Parathyroid adenoma (tissue), 2 donors: ENCODE results near the gene SHCBP1L.

Experiments used
- H2AFZ ChIP-seq: fragments of 300-600 bp; sonication (generic); one replicate; pipeline ENCODE4 v1.7.0; 2017; ENCODE audit warnings: antibody characterized with exemption, mild to moderate bottlenecking
- H3K27ac ChIP-seq: fragments of 300-600 bp; sonication (generic); one replicate; pipeline ENCODE4 v1.7.0; 2017
- H3K27me3 ChIP-seq: fragments of 300-600 bp; sonication (generic); one replicate; pipeline ENCODE4 v1.7.0; 2017; ENCODE audit warnings: low read length; ENCODE audit not compliant: control insufficient read depth, insufficient read depth
- H3K36me3 ChIP-seq: fragments of 300-600 bp; sonication (generic); one replicate; pipeline ENCODE4 v1.7.0; 2017; ENCODE audit warnings: low read length; ENCODE audit not compliant: control insufficient read depth, insufficient read depth
- H3K4me1 ChIP-seq: fragments of 300-600 bp; sonication (generic); one replicate; pipeline ENCODE4 v1.7.0; 2017; ENCODE audit warnings: control low read depth
- H3K4me2 ChIP-seq: fragments of 300-600 bp; sonication (generic); one replicate; pipeline ENCODE4 v1.7.0; 2017; ENCODE audit warnings: low read length
- H3K4me3 ChIP-seq: fragments of 300-600 bp; sonication (generic); one replicate; pipeline ENCODE4 v1.7.0; 2017; ENCODE audit warnings: low read depth, low read length
- H3K79me2 ChIP-seq: fragments of 300-600 bp; sonication (generic); one replicate; pipeline ENCODE4 v1.7.0; 2017; ENCODE audit warnings: control low read depth
- H3K9ac ChIP-seq: fragments of 300-600 bp; sonication (generic); one replicate; pipeline ENCODE4 v1.7.0; 2017; ENCODE audit warnings: mild to moderate bottlenecking
- H3K9me3 ChIP-seq: fragments of 300-600 bp; sonication (generic); one replicate; pipeline ENCODE4 v1.7.0; 2017; ENCODE audit warnings: low read length; ENCODE audit not compliant: control insufficient read depth
- TF ChIP-seq, protein P1 (sequence below): fragments of 300-600 bp; sonication (generic); IDR thresholded peaks from one replicate; pipeline ENCODE4 v1.7.0; 2017; ENCODE audit warnings: antibody characterized with exemption, mild to moderate bottlenecking
- donor health status: primary hyperparathyroidism.

Gene SHCBP1L

DNA sequence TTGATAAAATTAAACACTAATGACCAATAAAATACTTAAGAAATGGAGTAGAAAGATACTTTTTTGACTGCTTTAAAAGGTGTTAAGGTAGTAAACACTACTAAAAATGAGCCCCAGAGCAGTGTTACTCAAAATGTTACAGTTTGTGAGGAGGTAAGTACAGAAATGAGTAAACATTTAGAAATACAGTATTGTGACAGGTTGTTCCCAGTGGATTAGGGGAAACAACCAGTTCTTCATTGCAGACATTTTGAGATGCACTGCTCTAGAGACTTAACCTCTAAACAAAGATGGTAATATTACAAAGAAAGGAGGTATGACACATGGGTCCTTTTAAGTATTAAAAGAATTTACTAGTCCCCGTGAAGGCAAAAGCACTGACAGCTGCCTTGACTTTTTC, 101.1 kb downstream of the SHCBP1L start:
- TF ChIP-seq, protein P1, sequence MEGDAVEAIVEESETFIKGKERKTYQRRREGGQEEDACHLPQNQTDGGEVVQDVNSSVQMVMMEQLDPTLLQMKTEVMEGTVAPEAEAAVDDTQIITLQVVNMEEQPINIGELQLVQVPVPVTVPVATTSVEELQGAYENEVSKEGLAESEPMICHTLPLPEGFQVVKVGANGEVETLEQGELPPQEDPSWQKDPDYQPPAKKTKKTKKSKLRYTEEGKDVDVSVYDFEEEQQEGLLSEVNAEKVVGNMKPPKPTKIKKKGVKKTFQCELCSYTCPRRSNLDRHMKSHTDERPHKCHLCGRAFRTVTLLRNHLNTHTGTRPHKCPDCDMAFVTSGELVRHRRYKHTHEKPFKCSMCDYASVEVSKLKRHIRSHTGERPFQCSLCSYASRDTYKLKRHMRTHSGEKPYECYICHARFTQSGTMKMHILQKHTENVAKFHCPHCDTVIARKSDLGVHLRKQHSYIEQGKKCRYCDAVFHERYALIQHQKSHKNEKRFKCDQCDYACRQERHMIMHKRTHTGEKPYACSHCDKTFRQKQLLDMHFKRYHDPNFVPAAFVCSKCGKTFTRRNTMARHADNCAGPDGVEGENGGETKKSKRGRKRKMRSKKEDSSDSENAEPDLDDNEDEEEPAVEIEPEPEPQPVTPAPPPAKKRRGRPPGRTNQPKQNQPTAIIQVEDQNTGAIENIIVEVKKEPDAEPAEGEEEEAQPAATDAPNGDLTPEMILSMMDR, result no peak
- Histone ChIP-seq H3K4me3 (no peak overlapping the region), H3K79me2 (peaks cover 18% of the 10 kb centered on the region), H3K9ac (no peak overlapping the region), H3K27me3 (no peaks in the 10 kb centered on the region), H3K36me3 (no peaks in the 10 kb centered on the region), H3K4me2 (no peak overlapping the region), H3K27ac (no peak overlapping the region), H3K9me3 (no peaks in the 10 kb centered on the region), H3K4me1 (no peaks in the 10 kb centered on the region), H2AFZ (no peak overlapping the region)

DNA sequence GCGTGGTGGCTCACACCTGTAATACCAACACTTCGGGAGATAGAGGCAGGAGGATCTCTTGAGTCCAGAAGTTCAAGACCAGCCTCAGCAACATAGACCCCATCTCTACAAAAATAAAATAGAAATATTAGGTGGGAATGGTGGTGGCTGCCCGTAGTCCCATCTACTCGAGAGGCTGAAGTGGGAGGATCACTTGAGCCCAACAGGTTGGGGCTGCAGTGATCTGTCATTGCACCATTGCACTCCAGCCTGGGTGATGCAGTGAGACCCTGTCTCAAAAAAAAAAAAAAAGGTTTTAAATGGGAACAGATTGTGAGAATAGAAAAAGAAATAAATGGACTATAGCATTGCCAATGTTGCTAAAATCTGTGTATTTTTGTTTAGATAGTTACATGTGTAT, 102.6 kb downstream of the SHCBP1L start:
- no peaks in the 10 kb centered on the region for H3K36me3 ChIP-seq

More for the DNA sequence above, 102.6 kb downstream of the SHCBP1L start:
- no peak overlapping the region for H3K9ac ChIP-seq
- no peaks in the 10 kb centered on the region for H3K9me3 ChIP-seq
- H2AFZ ChIP-seq, result no peak overlapping the region
- TF ChIP-seq, protein P1, result no peak
- no peak overlapping the region for H3K4me3 ChIP-seq
- H3K27me3 ChIP-seq, result no peaks in the 10 kb centered on the region
- H3K4me1 ChIP-seq, result no peaks in the 10 kb centered on the region
- H3K4me2 ChIP-seq, result no peak overlapping the region
- H3K27ac ChIP-seq, result no peak overlapping the region
- peaks cover 22% of the 10 kb centered on the region for H3K79me2 ChIP-seq
